ENCODE results near the gene RIOK3.

Gene RIOK3

GRCh38 chr18:23493654-23494053 is 40.6 kb downstream of the RIOK3 start:
- Histone ChIP-seq H4K20me1 (ENCODE audit: insufficient read depth, low read length) (no peaks in the 10 kb centered on the region), H3K4me3 (ENCODE audit: low read length) (no peak overlapping the region), H3K4me1 (ENCODE audit: low read length) (no peaks in the 10 kb centered on the region), H3K4me2 (ENCODE audit: low read length) (no peak overlapping the region), H2AFZ (ENCODE audit: low read depth, low read length) (no peak overlapping the region), H3K79me2 (ENCODE audit: low read length) (no peaks in the 10 kb centered on the region), H3K9me3 (ENCODE audit: insufficient read depth, low read length) (no peaks in the 10 kb centered on the region), H3K9ac (ENCODE audit: low read length) (no peak overlapping the region), H3K27me3 (ENCODE audit: low read depth, low read length) (no peaks in the 10 kb centered on the region), H3K27ac (ENCODE audit: low read length) (no peak overlapping the region), H3K36me3 (replicated peaks; ENCODE audit: low read depth, low read length) (no peaks in the 10 kb centered on the region)
- TF ChIP-seq CTCF (IDR thresholded peaks at IDR 0.05; ENCODE audit: low read depth, low read length): no peak
- no peak for TF ChIP-seq EZH2phosphoT487 (IDR thresholded peaks at IDR 0.05; ENCODE audit: low read depth)

GRCh38 chr18:23494992-23495391 is 41.9 kb downstream of the RIOK3 start:
- H3K27me3 ChIP-seq (ENCODE audit: low read depth, low read length): no peaks in the 10 kb centered on the region
- no peak overlapping the region for H3K4me3 ChIP-seq (ENCODE audit: low read length)
- TF ChIP-seq CTCF (IDR thresholded peaks at IDR 0.05; ENCODE audit: low read depth, low read length) (no peak), EZH2phosphoT487 (IDR thresholded peaks at IDR 0.05; ENCODE audit: low read depth) (no peak)
- H2AFZ ChIP-seq (ENCODE audit: low read depth, low read length): no peak overlapping the region
- H4K20me1 ChIP-seq (ENCODE audit: insufficient read depth, low read length): no peaks in the 10 kb centered on the region
- H3K79me2 ChIP-seq (ENCODE audit: low read length): no peaks in the 10 kb centered on the region
- no peak overlapping the region for H3K27ac ChIP-seq (ENCODE audit: low read length)
- H3K9me3 ChIP-seq (ENCODE audit: insufficient read depth, low read length): no peaks in the 10 kb centered on the region
- H3K36me3 ChIP-seq (replicated peaks; ENCODE audit: low read depth, low read length): no peaks in the 10 kb centered on the region
- H3K9ac ChIP-seq (ENCODE audit: low read length): no peak overlapping the region
- no peak overlapping the region for H3K4me2 ChIP-seq (ENCODE audit: low read length)
- peaks cover 8% of the 10 kb centered on the region for H3K4me1 ChIP-seq (ENCODE audit: low read length)

GRCh38 chr18:23495723-23496440 is 42.8 kb downstream of the RIOK3 start:
- Histone ChIP-seq H2AFZ (ENCODE audit: low read depth, low read length) (no peak overlapping the region), H3K4me3 (ENCODE audit: low read length) (no peak overlapping the region)

GRCh38 chr18:23498117-23498516 is 45.0 kb downstream of the RIOK3 start:
- Histone ChIP-seq H3K4me1 (ENCODE audit: low read length) (peaks cover 13% of the 10 kb centered on the region), H2AFZ (ENCODE audit: low read depth, low read length) (no peak overlapping the region), H3K9ac (ENCODE audit: low read length) (no peak overlapping the region), H3K4me2 (ENCODE audit: low read length) (no peak overlapping the region), H3K27me3 (ENCODE audit: low read depth, low read length) (no peaks in the 10 kb centered on the region), H3K79me2 (ENCODE audit: low read length) (no peaks in the 10 kb centered on the region), H4K20me1 (ENCODE audit: insufficient read depth, low read length) (no peaks in the 10 kb centered on the region), H3K36me3 (replicated peaks; ENCODE audit: low read depth, low read length) (no peaks in the 10 kb centered on the region), H3K4me3 (ENCODE audit: low read length) (no peak overlapping the region), H3K9me3 (ENCODE audit: insufficient read depth, low read length) (no peaks in the 10 kb centered on the region), H3K27ac (ENCODE audit: low read length) (no peak overlapping the region)
- TF ChIP-seq CTCF (IDR thresholded peaks at IDR 0.05; ENCODE audit: low read depth, low read length) (no peak), EZH2phosphoT487 (IDR thresholded peaks at IDR 0.05; ENCODE audit: low read depth) (no peak)

More at GRCh38 chr18:23495723-23496440, 42.8 kb downstream of the RIOK3 start:
- no peaks in the 10 kb centered on the region for H3K9me3 ChIP-seq (ENCODE audit: insufficient read depth, low read length)
- no peaks in the 10 kb centered on the region for H3K36me3 ChIP-seq (replicated peaks; ENCODE audit: low read depth, low read length)
- no peak overlapping the region for H3K9ac ChIP-seq (ENCODE audit: low read length)
- H3K27ac ChIP-seq (ENCODE audit: low read length): no peak overlapping the region
- H3K4me2 ChIP-seq (ENCODE audit: low read length): no peak overlapping the region
- no peaks in the 10 kb centered on the region for H4K20me1 ChIP-seq (ENCODE audit: insufficient read depth, low read length)
- peaks cover 8% of the 10 kb centered on the region for H3K4me1 ChIP-seq (ENCODE audit: low read length)
- no peaks in the 10 kb centered on the region for H3K27me3 ChIP-seq (ENCODE audit: low read depth, low read length)
- no peak for TF ChIP-seq EZH2phosphoT487 (IDR thresholded peaks at IDR 0.05; ENCODE audit: low read depth)
- TF ChIP-seq CTCF (IDR thresholded peaks at IDR 0.05; ENCODE audit: low read depth, low read length): no peak
- no peaks in the 10 kb centered on the region for H3K79me2 ChIP-seq (ENCODE audit: low read length)

Measured in OCI-LY3 (cell line).